Neural progenitor cell (in vitro differentiated cells): ENCODE results near the gene RIBC2.

Experiments used
- EZH2 ChIP-seq: fragments of 200-600 bp; sonication (generic); IDR thresholded peaks from 2 replicates; pipeline ENCODE4 v1.6.1; 2017; ENCODE audit warnings: antibody characterized with exemption, mild to moderate bottlenecking, moderate library complexity
- EZH2phosphoT487 ChIP-seq: fragments of 200-600 bp; sonication (generic); IDR thresholded peaks from 2 replicates; pipeline ENCODE4 v1.6.1; 2017; ENCODE audit warnings: antibody characterized with exemption
- TF ChIP-seq, protein P1 (sequence below): fragments of 200-600 bp; sonication (generic); IDR thresholded peaks from 2 replicates; pipeline ENCODE4 v1.5.1; 2017; ENCODE audit warnings: antibody characterized with exemption, mild to moderate bottlenecking

DNA sequence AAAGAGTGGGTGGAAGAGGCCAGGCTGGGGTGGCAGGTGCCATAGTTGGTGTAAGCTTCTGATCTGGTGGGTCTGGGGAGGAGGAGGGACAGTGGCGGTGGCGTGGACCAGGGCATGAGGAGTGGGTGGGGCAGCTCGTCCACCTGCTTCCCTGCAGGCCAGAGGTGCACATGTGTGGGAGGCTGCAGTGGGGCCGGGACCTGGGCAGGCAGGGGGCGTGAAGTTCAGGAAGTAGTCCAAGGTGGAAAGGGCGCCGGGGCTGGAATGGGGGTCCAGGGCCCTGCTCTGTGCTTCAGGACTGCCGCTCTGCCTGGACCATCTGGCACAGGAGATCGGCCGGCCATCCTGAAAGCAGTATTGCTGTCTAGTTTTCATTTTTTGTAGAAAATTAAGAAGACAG, 15.9 kb downstream of the RIBC2 start:
- no peak for TF ChIP-seq EZH2
- TF ChIP-seq, protein P1, sequence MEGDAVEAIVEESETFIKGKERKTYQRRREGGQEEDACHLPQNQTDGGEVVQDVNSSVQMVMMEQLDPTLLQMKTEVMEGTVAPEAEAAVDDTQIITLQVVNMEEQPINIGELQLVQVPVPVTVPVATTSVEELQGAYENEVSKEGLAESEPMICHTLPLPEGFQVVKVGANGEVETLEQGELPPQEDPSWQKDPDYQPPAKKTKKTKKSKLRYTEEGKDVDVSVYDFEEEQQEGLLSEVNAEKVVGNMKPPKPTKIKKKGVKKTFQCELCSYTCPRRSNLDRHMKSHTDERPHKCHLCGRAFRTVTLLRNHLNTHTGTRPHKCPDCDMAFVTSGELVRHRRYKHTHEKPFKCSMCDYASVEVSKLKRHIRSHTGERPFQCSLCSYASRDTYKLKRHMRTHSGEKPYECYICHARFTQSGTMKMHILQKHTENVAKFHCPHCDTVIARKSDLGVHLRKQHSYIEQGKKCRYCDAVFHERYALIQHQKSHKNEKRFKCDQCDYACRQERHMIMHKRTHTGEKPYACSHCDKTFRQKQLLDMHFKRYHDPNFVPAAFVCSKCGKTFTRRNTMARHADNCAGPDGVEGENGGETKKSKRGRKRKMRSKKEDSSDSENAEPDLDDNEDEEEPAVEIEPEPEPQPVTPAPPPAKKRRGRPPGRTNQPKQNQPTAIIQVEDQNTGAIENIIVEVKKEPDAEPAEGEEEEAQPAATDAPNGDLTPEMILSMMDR, result no peak
- no peak for TF ChIP-seq EZH2phosphoT487
